GM21825 (cell line): ENCODE data around the gene APOO.
"Not testable (repeated sequence)": the region's sequence is repeated elsewhere in the genome, so short reads cannot be mapped to it uniquely, and the experiment has no call there.

ENCODE experiments used
- ATAC-seq: cut with Tn5 transposase; IDR thresholded peaks from one replicate; pipeline ENCODE4 v1.9.1; 2021; ENCODE audit warnings: mild to moderate bottlenecking, moderate library complexity; ENCODE audit not compliant: unreplicated experiment

Gene APOO

GRCh38 chrX:23904096-23904495 lies 3.6 kb downstream of the APOO start:
- no peak for ATAC-seq

DNA sequence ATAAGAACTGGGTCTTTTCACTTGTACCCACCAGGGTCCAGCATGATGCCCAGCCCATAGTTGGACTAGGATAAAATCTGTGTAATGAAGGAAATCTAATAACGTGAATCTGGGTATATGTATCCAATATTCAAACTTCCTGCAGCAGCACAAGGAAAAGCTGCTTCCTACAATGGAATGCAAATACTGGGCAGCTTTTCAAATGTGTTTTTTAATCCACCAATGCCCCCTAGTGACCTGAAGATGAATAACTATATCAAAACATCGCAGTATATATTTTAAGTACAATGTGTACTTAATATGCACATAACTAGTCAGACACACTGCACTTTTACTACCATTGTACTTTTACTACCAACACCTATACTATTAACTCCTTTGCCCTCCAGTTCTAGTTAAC lies 5.3 kb downstream of the APOO start:
- ATAC-seq = no peak

DNA sequence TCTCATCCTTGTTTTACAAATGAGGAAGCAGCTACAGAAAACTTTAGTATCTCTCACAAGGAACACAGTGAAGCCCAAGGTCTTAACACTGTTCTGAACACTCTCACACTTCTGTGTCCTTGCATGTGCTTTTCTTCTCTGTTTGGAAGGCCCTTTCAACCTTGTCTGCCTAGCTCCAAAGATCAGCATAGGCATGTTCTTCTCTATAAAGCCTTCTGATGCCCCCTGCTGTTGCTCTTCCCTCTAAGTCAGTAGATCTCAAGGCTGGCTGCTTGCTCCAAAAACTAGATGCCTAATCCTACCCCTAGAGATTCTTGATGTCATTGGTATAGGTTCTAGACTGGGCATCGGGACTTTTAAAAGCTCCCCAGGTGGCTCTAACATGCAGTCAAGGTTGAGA lies 5.9 kb downstream of the APOO start:
- ATAC-seq = peak; percentile 55

GRCh38 chrX:23901060-23901459 lies 6.7 kb downstream of the APOO start:
- no peak for ATAC-seq

GRCh38 chrX:23900220-23900797 lies 7.4 kb downstream of the APOO start:
- ATAC-seq = no peak

- no peak for ATAC-seq
Measured at GRCh38 chrX:23898412-23898959, 9.3 kb downstream of the APOO start.

DNA sequence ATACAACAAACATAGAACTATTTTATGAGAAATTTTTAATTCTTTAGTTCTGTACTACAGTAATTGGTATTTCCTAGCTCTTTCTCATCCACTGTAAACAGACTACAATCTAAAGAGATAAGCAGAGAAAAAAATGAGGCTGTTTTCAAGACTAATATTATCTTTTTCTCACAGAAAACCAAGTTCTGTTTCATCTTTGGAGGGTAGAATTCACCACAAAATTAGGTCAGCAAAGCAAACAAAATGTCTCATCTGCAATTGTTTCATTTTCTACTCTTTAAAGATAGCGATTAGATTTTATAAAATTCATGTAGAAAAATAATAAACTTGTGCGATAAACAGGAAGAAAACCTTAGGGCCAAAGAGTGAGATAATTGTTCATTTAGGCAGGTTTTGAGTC lies 10.8 kb downstream of the APOO start:
- ATAC-seq = no peak

GRCh38 chrX:23896539-23896938 lies 11.2 kb downstream of the APOO start:
- ATAC-seq = not testable (repeated sequence)

- not testable (repeated sequence) for ATAC-seq
Measured at GRCh38 chrX:23894993-23895392, 12.7 kb downstream of the APOO start.

- ATAC-seq = no peak
Measured at GRCh38 chrX:23890933-23891332, 16.8 kb downstream of the APOO start.

- no peak for ATAC-seq
Measured at GRCh38 chrX:23888887-23889501, 18.7 kb downstream of the APOO start.

GRCh38 chrX:23887918-23888317 lies 19.8 kb downstream of the APOO start:
- ATAC-seq = no peak

- ATAC-seq = no peak
Measured at GRCh38 chrX:23887451-23887850, 20.3 kb downstream of the APOO start.

GRCh38 chrX:23885803-23886202 lies 21.9 kb downstream of the APOO start:
- ATAC-seq = no peak

- no peak for ATAC-seq
Measured at GRCh38 chrX:23884427-23885024, 23.2 kb downstream of the APOO start.

GRCh38 chrX:23883737-23884354 lies 23.9 kb downstream of the APOO start:
- no peak for ATAC-seq

DNA sequence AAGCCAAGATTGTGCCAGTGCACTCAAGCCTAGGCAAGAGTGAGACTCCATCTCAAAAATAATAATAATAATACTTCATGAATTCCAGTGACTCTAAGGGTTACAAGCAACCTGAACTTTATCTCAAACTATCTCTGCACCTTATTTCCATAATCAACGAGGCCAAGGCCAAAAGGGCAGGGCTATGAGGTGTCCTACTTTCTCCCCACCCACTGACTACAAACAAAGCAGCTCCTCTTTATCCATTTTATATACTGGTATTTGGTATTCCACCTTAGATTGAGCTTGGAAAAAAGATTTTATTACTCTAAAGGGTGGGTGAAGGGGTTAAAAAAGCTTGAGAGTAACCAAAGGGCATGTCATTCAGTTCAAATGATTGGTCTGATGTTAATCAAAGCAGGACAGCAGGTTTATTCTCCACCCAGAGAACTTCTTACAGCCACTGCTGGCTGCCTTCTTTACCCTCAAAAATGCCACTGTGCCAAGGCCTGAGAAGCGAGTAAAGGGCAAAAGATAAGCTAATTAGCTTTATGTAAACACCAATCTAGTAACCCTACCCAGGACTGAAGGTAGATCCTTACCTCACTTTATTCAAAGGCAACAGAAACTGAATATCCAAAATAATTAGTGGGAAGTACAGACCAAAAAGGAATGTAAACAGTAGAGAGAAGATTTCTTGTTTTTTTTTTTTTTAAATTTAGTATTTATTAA lies 28.2 kb downstream of the APOO start:
- no peak for ATAC-seq

DNA sequence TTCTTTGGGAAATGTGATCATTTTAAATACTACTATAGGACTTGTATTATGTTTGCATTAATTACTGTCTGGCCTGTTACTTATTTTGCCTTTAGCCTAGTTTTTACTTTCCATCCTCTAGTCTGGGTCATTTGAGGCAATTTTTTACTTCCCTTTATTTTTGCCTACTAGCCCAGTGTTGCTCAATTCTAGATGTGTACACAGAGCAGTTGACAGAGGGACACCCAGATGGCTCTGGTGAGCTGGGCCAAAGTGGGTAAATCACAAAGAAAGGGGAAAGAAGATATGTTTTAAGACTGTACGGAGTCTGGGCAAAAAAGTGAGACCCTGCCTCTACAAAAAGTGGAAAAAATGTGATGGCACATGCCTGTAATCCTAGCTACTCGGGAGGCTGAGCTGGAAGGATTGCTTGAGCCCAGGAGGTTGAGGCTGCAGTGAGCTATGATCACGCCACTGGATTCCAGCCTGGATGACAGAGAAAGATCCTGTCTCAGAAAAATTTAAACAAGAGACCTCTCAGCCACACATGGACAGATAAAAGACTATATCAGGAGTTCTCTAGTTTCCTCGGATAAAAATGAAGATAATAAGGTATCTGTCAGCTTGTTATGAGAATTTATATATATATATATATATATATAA lies 35.7 kb downstream of the APOO start:
- no peak for ATAC-seq

DNA sequence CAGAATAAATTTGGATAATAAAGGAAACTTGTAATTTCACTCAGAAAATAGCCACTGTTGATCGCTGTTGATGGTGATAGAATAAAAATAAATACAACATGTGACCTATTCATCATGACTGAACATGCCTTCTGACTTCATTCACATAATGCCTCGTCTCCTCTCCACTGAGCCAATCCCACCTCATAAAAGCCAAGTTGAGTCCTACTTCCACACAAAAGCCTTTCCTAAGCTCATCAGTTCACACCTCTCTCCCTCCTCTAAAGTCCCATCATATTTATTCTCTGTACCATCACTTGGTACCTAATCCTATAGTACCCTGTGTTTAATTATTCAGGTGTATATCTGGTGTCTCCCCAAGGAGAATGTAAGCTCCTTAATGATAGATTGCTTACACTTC lies 37.7 kb downstream of the APOO start:
- no peak for ATAC-seq

- no peak for ATAC-seq
Measured at GRCh38 chrX:23864742-23865326, 42.9 kb downstream of the APOO start.
